AG10803 (cell line): ENCODE measurements around the gene MDP1.
A peak's percentile ranks its signal among the peaks of the same experiment; 100 is the strongest.

Experiments
- DNase-seq: peaks from one replicate; pipeline ENCODE4 v3.0.0; 2010; ENCODE audit warnings: low read depth
- H3K4me3 ChIP-seq: 2 replicates; pipeline ENCODE4 v1.5.1; 2011; ENCODE audit warnings: mild to moderate bottlenecking, low read length, control low read depth
- CTCF ChIP-seq: conservative IDR thresholded peaks from 2 replicates; pipeline ENCODE4 v1.5.1; 2011; ENCODE audit warnings: mild to moderate bottlenecking, low read length, control low read depth, inconsistent platforms

Gene MDP1

GRCh38 chr14:24215495-24216344 is at the start of gene MDP1:
TSS of gene MDP1 (minus strand) at chr14:24216066. CDS start at chr14:24215955, 111 bp downstream.
- H3K4me3 ChIP-seq, result peak within 1 kb of the TSS; percentile 94
- DNase-seq, result peak; percentile 86
- TF ChIP-seq CTCF, result peak; percentile 54

DNA sequence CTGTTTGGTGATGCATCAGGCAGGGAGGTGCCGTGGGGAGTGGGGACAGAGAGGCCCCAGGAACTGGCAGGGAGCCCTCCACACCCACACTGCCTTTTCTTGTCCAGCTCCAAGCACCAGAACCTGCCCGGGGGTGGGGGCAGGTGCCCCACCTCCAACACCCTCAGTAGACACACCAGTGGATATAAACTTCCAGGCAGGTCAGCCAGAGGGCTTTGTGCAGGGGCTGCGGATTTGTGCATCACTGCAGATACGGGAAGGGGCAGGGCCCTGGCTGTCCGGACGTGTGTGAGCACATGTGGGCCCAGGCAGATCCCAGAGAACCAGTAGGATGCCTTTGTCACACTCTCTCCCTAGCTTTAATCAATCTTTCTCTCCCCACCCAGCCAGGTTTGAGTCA is 48.4 kb upstream of the MDP1 start:
- no peak overlapping the region for H3K4me3 ChIP-seq
- DNase-seq, result no peak
- no peak for TF ChIP-seq CTCF

GRCh38 chr14:24263848-24264247 is 48.0 kb upstream of the MDP1 start:
- no peak for TF ChIP-seq CTCF
- DNase-seq, result no peak
- H3K4me3 ChIP-seq, result no peak overlapping the region

DNA sequence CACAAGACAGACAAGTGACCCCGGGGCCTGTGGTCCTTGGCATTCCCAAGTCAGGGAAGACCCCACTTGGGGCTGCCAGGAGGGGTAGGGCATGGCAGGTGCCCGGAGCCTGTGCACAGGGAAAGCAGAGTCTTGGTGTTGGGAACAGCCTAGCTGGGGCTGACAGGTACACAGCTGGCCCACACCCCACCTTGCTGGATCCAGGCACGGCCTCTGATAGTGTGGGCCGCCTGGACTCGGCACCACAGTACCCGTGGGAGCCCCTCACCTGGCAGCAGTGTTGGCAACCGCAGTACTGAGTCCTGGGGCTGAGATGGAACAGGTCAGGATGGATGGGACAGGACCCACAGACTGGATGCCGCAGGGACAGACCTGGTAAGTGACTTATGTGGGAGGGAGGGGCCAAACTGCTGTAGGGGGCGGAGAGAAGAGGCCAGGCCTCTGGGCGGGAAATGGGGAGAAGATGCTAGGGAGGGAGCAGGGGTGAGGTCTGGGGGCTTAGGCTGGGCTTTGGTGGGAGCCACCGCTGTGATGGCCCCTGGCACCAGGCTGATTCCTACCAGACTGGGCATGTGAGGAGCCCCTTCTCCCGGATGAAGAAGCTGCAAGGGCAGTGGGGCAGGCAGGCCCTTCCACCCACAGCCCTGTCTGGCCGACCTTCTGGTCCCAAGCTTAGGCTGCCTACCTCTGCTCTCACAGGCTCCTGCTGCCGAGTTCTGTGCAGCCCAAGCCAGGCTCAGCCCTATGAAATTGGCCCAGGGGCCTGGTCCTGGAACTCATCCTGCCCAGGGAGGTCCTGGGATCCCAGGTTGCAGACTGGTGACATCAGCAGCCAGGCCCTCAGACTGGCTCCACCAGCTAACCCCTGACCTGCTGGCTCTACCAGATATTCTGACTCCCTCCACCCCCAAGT is 47.2 kb upstream of the MDP1 start, which contains the start of gene TGM1:
Gene TGM1 (minus strand): TSS at position 357 of the 913 bp plus-strand sequence. CDS start 825 bp downstream, outside the sequence.
- DNase-seq, result no peak

GRCh38 chr14:24261969-24262327 is 46.1 kb upstream of the MDP1 start:
- DNase-seq, result no peak
- H3K4me3 ChIP-seq, result no peak overlapping the region
- no peak for TF ChIP-seq CTCF

More for the DNA sequence above, 47.2 kb upstream of the MDP1 start, which contains the start of gene TGM1:
- TF ChIP-seq CTCF, result no peak
- no peak within 1 kb of the TSS for H3K4me3 ChIP-seq

- H3K4me3 ChIP-seq, result no peak overlapping the region
- no peak for DNase-seq
- no peak for TF ChIP-seq CTCF
These were observed 45.5 kb upstream of the MDP1 start for GRCh38 chr14:24261256-24261968.
